Sigmoid colon (tissue), 4 donors: Measurements from ENCODE around the gene SYNDIG1.

Experiments
- EP300 ChIP-seq, 4 donors: sonication (generic); formaldehyde crosslinking; IDR thresholded peaks; one replicate each; pipeline ENCODE4 v1.6.1; 2017; ENCODE audit warnings: antibody characterized with exemption in 4 of 4
- POLR2A ChIP-seq, 2 donors: fragments of 450-650 bp; IDR thresholded peaks; one replicate each; pipeline ENCODE4 v1.6.1; 2016; ENCODE audit warnings: antibody characterized with exemption in 2 of 2, mild to moderate bottlenecking in 2 of 2, moderate library complexity in 2 of 2

DNA sequence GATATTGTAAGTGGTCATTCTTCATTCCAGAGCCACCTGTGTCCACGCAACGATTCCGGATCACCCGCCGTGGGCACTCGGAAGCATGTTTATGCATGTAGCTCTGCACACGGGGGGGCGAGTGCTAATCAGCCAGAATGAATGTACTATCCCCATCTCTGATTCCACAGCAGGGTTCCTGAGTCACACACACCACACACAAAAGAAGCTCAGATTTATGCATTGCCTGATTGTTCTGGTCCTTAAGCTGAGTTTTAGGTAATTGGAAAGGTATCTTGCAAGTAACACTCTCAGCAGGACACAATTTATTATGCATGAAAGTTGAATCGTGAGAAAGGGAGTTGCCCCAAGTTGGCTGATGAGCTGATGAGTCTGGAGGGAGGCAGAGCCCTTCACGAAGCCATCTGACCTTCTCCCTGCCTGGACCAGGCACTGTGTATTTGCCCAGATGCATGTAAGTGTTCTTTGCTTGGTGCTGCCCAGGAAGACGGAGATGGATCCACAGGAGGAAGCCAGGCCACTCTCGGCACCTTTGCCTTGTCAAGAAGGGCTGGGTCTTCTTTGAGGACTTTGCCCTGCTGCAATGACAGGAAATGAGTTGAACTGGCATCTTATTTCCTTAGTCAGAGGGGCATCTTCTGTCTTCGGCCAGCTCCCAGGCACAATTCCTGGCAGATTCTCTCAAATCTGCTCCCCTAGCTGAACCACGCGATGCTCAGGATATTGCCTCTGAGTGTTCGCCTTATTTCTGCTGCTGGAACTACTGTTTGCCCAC, 141.1 kb downstream of the SYNDIG1 start:
- no peak for TF ChIP-seq EP300 (IDR thresholded peaks at IDR 0.05)
- no peak for TF ChIP-seq POLR2A (IDR thresholded peaks at IDR 0.05)
